Glutamatergic neuron (in vitro differentiated cells): ENCODE data around the gene CCDC178. TPM values are rescaled to one million over a fixed set of nuclear protein-coding genes. Genes with fewer than 3 reads are reported as not detected.

ENCODE experiments used
- DNase-seq: peaks from one replicate; pipeline ENCODE4 v3.0.0; 2022
- H3K27ac Mint-ChIP-seq: one replicate; pipeline ENCODE4 v1.8.0; 2020; ENCODE audit warnings: mild to moderate bottlenecking, mixed read lengths, inconsistent platforms; ENCODE audit not compliant: unreplicated experiment
- H3K27me3 Mint-ChIP-seq: one replicate; pipeline ENCODE4 v1.8.0; 2020; ENCODE audit warnings: mild to moderate bottlenecking, moderate library complexity, mixed read lengths, inconsistent platforms; ENCODE audit not compliant: unreplicated experiment
- H3K36me3 Mint-ChIP-seq: one replicate; pipeline ENCODE4 v1.8.0; 2020; ENCODE audit warnings: mild to moderate bottlenecking, mixed read lengths, inconsistent platforms; ENCODE audit not compliant: unreplicated experiment
- H3K4me1 Mint-ChIP-seq: one replicate; pipeline ENCODE4 v1.8.0; 2020; ENCODE audit warnings: mild to moderate bottlenecking, low read depth, mixed read lengths, inconsistent platforms; ENCODE audit not compliant: unreplicated experiment
- H3K4me3 Mint-ChIP-seq: one replicate; pipeline ENCODE4 v1.8.0; 2020; ENCODE audit warnings: mild to moderate bottlenecking, mixed read lengths, inconsistent platforms; ENCODE audit not compliant: unreplicated experiment
- H3K9me3 Mint-ChIP-seq: one replicate; pipeline ENCODE4 v1.8.0; 2020; ENCODE audit warnings: mild to moderate bottlenecking, moderate library complexity, mixed read lengths, inconsistent platforms; ENCODE audit not compliant: unreplicated experiment
- CTCF ChIP-seq: fragments of 200-600 bp; sonication (generic); IDR thresholded peaks from one replicate; pipeline ENCODE4 v1.5.0; 2021; ENCODE audit not compliant: partially characterized antibody, unreplicated experiment
- total RNA-seq: library from RNA; stranded (reverse); fragmentation: NEBNext Ultra II Directional; extraction: Animal tissue kit (Norgen Biotek cat#: 25700); gene quantifications from one replicate; pipeline ENCODE4 v1.2.1, GENCODE V29; 2021; ENCODE audit not compliant: unreplicated experiment

CCDC178 gene
- total RNA-seq, 1 donor from 2014 or later, result not detected

DNA sequence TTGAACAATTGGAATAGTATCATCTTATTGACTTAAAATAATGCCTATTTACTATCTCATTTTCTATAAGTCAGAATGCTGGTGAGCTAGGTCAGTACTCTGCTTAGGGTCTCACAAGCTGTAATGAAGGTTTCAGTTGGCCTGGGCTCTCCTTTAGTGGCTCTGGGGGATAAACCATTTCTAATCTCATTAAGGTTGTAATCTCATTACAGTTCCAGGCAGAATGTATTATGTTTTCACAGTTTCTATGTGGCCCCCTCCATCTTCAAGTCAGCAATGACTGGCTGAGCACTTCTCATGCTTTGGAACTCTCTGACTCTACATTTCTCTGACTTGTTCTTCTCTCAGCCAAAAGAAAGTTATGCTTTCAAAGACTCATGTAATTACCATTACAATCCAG lies 163.1 kb downstream of the CCDC178 start:
- Mint-ChIP-seq H3K9me3 (no peaks in the 10 kb centered on the region), H3K27me3 (no peaks in the 10 kb centered on the region)

DNA sequence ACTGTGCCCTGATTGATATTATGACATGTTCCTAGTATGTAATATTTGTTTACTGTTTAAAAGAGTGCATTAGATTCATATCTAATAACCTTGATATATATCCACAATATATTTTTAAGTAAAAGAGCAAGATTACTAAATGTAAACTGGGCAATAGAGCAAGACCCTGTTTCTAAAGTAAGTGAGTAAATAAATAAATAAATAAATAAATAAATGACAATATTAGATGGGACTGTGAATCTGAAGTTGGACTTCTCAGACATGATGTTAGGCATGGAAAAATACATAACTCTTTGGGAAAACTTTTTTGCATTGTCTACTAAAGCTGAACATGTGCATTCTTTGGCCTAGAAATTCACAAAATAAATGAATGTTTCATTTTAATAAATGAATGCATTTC lies 164.7 kb downstream of the CCDC178 start:
- Mint-ChIP-seq H3K27ac (no peak overlapping the region), H3K27me3 (no peaks in the 10 kb centered on the region), H3K4me3 (no peak overlapping the region)

More for the DNA sequence above, 163.1 kb downstream of the CCDC178 start:
- no peaks in the 10 kb centered on the region for H3K36me3 Mint-ChIP-seq
- no peak for TF ChIP-seq CTCF
- no peak overlapping the region for H3K4me3 Mint-ChIP-seq
- H3K4me1 Mint-ChIP-seq, result peaks cover 7% of the 10 kb centered on the region
- no peak for DNase-seq
- no peak overlapping the region for H3K27ac Mint-ChIP-seq

GRCh38 chr18:33270297-33270696 lies 170.2 kb downstream of the CCDC178 start:
- H3K36me3 Mint-ChIP-seq, result no peaks in the 10 kb centered on the region
- no peak overlapping the region for H3K4me3 Mint-ChIP-seq
- no peak for DNase-seq
- TF ChIP-seq CTCF, result no peak
- no peaks in the 10 kb centered on the region for H3K4me1 Mint-ChIP-seq
- H3K27ac Mint-ChIP-seq, result no peak overlapping the region
- no peaks in the 10 kb centered on the region for H3K27me3 Mint-ChIP-seq
- no peaks in the 10 kb centered on the region for H3K9me3 Mint-ChIP-seq

More for the DNA sequence above, 164.7 kb downstream of the CCDC178 start:
- Mint-ChIP-seq H3K4me1 (peaks cover 7% of the 10 kb centered on the region), H3K36me3 (no peaks in the 10 kb centered on the region), H3K9me3 (no peaks in the 10 kb centered on the region)
- DNase-seq, result no peak
- TF ChIP-seq CTCF, result no peak

DNA sequence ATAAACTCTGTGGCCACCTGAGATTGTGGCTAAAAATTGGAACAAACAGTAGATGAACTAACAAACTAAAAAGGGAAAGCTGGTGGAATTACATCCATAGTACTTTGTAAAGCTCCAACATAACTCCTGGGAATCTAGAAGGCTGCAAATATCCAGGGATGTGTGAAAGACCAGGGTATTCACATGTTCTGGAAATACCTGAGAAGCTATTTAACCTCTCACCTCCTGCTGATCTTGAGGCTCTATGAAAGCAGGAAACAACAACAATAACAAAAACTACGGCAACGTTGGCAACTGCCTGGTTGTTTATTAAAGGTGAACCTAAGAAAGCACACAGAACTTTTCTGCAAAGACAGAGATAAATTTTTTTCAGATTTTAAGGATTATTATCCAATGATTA lies 171.3 kb downstream of the CCDC178 start:
- TF ChIP-seq CTCF, result no peak
- no peak for DNase-seq
- Mint-ChIP-seq H3K27ac (no peak overlapping the region), H3K9me3 (no peaks in the 10 kb centered on the region), H3K4me3 (no peak overlapping the region), H3K4me1 (no peaks in the 10 kb centered on the region), H3K36me3 (no peaks in the 10 kb centered on the region), H3K27me3 (no peaks in the 10 kb centered on the region)

DNA sequence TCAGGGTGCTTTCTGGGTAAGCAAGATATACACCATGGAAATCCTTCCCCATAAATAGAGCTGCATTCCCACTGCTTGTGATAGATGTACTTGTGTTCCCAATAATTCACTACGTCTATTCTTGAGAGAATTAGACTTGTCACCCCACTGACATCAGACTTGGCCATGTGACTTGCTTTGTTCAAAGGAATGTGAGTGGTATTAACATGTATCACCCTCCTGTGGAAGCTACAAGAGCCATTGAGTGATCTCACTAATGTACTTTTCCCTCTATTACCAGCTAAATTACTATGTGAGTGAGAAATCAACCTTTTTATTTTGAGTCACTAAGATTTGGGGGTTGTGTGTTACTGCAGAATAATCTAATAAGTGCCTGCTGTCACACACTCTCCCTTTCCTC lies 176.0 kb downstream of the CCDC178 start:
- Mint-ChIP-seq H3K4me1 (no peaks in the 10 kb centered on the region), H3K4me3 (no peak overlapping the region)
- TF ChIP-seq CTCF, result no peak

More for the DNA sequence above, 176.0 kb downstream of the CCDC178 start:
- Mint-ChIP-seq H3K36me3 (no peaks in the 10 kb centered on the region), H3K27me3 (no peaks in the 10 kb centered on the region), H3K9me3 (no peaks in the 10 kb centered on the region), H3K27ac (no peak overlapping the region)
- DNase-seq, result no peak
